NCI-H345 treated with DMSO at 0.1 percent for 48 hours (cell line): ENCODE results near the gene KCNMB2.
A peak's percentile ranks its signal among the peaks of the same experiment; 100 is the strongest.

ENCODE experiments used
- DNase-seq: peaks from one replicate; lab custom pipeline; 2025; ENCODE audit not compliant: unreplicated experiment; lab: John Stamatoyannopoulos, UW

The KCNMB2 gene

DNA sequence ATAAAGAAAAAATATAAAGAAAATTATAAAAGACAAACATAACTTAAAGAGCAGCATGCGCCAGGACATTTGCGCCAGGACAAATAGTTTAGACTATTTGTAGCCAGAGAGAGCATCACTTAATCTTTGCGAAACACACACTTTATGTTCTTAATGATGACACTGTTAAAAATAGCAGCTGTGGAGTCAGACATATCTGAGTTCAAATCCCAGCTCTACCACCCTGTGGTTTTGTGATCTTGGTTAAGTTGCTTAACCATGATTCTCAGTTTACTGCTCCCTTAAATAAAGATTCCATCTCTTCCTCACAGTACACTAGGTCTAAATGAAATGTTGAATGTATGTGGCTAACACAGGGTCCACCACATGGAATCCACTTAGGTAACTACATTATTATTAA lies 31.4 kb downstream of the KCNMB2 start:
- DNase-seq = no peak

DNA sequence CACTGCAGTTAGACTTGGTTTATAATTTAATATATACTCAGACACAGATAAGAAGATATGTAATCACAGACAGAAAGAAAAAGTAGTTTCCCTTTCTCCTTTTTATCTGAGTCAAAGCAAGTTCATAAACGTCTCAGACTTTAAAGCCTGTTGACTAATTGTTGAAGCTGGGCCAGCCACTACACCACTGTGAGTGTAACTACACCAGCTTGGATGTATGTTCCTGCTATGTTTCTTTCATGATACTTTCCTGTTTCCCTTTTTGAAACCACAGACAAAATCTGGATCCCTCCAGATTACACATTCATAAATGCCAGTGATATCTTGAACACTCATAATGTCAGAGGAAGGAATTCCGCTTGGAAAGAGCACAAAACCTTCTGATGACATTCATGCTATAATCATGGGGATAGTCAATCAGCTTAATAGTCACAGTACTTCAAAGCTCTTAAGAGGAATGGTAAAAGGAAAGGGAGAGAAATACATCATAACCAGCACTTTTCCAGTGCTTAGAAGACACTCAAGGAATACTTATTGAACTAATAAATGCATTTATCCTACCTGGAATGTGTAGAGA lies 32.0 kb downstream of the KCNMB2 start:
- DNase-seq = no peak

DNA sequence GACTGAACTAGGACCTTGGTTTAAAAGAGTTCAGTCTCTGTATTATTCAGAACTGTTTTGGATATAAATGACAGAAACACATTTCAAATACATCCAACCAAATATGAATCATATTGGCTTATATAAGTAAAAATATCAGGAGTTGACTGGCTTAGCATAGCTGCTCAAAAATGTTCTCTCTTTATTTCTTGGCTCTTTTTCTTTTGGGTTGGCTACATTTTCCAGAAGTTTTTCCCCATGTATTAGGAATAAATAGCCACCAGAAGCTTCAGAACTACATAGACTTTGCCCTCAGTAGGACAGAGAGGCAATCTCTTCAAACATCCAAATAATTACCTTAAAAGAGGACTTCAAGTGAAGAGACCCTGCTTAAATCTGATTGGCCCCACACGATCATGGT lies 32.7 kb downstream of the KCNMB2 start:
- DNase-seq = no peak

- no peak for DNase-seq
Observed at GRCh38 chr3:178569826-178570225, 33.6 kb downstream of the KCNMB2 start.

GRCh38 chr3:178583963-178584575 lies 47.8 kb downstream of the KCNMB2 start:
- DNase-seq = peak; percentile 21

GRCh38 chr3:178584722-178585380 lies 48.6 kb downstream of the KCNMB2 start:
- DNase-seq = peak; percentile 26

DNA sequence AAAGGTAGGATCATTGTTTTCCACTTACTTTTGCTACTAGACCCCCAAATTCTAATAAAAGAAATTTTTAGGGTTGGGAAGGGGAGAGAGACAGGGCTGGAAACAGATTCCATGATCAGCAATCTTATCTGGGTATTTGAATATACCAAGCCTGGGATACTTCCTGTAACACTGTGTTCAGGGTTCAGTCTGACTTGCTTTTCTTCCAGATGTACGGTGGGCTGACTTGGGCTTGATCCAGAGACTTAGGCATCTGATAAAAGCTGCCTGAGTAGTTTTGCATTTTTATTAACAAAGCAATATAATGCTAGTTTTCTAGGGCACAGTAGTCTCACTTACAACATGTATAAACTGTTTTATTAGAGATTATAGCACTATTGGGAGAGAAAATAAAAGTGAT lies 49.2 kb downstream of the KCNMB2 start:
- no peak for DNase-seq

GRCh38 chr3:178586076-178586475 lies 49.8 kb downstream of the KCNMB2 start:
- DNase-seq = no peak

GRCh38 chr3:178588628-178589027 lies 52.4 kb downstream of the KCNMB2 start:
- DNase-seq = no peak

DNA sequence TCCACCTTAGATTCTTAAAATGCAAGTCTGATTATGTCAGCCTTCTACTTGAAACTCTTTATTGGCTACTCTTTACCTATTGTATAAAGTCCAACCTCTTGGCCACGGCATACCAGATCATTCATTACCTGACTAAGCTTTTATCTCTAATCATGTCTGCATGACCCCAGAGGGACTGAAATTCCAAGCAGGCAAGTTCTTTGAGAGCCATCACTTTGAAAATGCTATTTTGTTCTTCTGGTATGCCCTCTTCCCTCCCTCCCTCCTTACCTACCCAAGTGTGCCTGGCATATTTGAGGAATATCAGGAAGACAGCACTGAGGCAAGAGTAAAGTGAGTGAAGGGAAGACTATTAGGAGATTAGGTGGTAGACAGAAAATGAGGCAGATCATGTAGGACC lies 57.5 kb downstream of the KCNMB2 start:
- no peak for DNase-seq

GRCh38 chr3:178597371-178597770 lies 61.1 kb downstream of the KCNMB2 start:
- no peak for DNase-seq

GRCh38 chr3:178602856-178603255 lies 66.6 kb downstream of the KCNMB2 start:
- peak; percentile 83 for DNase-seq

DNA sequence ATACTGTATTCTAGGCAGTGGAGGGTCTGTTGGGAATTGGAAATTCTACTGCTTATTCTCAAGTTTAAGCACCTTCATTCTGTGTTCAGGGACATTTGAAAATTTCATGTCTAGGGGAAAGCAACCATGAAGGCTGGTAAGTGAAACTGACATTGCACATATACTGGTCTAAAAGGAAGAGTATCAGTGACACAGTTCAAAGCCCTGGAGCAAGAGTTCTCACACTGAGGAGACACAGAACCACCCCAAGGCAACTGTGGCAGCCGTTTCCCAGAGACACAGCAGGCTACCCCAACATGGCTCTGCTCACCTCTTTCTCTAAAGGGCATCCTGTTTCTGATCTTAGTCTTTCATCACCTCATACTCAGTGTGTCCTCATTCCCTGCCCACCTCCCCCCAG lies 67.5 kb downstream of the KCNMB2 start:
- no peak for DNase-seq

DNA sequence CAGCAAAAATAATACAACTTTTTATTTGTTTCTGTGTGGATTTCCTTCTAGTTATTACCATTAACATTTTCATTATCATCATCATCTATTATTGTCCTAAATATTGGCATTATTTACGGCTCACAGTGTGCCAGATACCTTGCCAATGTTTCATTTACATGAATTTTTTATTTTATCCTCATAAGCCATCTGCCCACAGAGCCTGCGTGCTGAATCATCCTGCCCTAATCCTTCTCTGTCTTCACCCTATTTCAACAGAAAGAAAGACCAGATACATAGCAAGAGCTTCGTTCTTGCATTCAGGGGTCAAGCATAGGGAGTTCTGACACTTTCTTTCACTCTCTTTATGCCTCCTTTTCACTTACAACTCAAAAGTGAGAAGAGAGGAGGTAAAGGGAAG lies 82.0 kb downstream of the KCNMB2 start:
- no peak for DNase-seq

GRCh38 chr3:178618896-178619295 lies 82.7 kb downstream of the KCNMB2 start:
- no peak for DNase-seq

GRCh38 chr3:178623666-178624255 lies 87.5 kb downstream of the KCNMB2 start:
- no peak for DNase-seq

DNA sequence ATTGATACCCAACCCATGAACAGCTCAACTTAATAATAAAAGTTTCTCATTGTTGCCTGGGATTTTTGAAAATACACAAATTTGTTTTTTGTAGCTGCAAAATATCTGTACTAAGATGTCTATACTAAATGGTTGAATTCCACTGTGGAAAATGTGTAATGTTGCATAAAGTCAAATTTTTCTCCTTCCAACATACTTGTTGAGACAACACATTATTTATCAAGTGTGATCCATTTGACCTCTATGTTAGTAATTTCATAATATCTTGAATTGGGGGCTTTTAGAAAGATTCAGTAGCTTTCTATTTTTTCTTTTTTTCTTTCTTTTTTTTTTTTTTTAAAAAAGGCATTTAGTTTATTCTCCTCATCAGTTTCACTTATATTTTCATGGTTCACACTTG lies 88.0 kb downstream of the KCNMB2 start:
- no peak for DNase-seq

GRCh38 chr3:178625053-178625600 lies 88.9 kb downstream of the KCNMB2 start:
- DNase-seq = no peak

- no peak for DNase-seq
Observed at GRCh38 chr3:178628037-178628436, 91.8 kb downstream of the KCNMB2 start.

DNA sequence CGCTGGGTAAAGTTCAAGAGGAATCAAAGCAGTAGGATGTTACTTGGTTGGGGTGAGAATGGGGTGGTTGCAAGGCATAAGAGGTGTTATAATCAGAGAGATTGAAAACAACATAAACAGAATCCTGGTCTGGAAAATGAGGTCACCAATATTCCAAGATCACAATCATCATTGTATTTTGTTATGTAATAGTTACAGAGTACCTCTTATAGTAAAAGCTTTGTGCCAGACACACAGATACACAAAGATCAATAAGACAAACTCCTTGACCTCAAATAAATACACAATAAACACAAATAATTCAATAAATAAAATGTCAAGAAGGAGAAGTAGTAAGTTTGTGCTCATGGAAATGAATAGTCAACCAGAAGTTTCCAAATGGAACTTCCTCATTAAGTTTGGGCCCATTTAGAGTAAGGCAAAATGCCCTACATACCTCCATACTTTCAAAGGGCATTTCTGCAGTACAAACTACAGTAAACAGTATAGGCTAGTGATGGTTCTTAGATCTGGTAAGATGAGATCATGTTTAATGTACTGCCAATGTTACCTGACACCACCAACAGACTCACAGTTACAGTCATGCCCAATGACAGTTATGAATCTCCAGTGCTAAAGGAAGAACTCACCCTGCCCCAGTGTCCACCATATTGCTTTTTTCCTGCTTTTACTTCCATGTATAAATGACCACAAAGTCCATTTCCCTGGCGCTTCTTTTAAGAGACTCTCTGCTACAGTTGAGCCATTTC lies 93.4 kb downstream of the KCNMB2 start:
- no peak for DNase-seq

DNA sequence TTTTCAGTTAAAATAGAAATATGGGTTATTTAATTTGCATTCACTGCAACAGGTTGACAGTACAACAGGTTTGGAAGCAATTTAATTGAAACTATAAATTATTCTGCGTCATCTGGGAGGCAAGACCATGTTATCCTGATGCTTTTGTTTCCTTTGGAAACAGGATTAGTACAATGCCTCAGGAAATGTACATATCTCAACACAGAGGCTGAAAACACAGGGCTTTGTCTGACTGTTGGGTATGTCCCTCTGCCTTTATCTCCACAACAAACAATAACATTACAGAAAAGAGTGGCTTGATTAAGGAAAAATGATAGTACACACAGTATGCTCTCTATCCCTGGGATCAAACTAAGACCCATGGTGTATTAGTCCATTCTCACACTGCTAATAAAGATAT lies 95.7 kb downstream of the KCNMB2 start:
- DNase-seq = no peak
